HepG2 (cell line): ENCODE measurements around the gene CYTH1. TPM values are rescaled to one million over a fixed set of nuclear protein-coding genes. Genes with fewer than 3 reads are reported as not detected.
A peak's percentile ranks its signal among the peaks of the same experiment; 100 is the strongest.

Source experiments
- ARID2 ChIP-seq: sonication (generic); formaldehyde crosslinking; IDR thresholded peaks from 2 replicates; pipeline ENCODE4 v1.8.1; 2022; ENCODE audit warnings: mild to moderate bottlenecking, missing genetic modification reagents, borderline replicate concordance
- CENPT ChIP-seq: sonication (generic); formaldehyde crosslinking; IDR thresholded peaks from 2 replicates; pipeline ENCODE4 v1.8.0; 2022; ENCODE audit warnings: low read depth, mild to moderate bottlenecking, moderate library complexity, missing genetic modification reagents
- ELF4 ChIP-seq: sonication (generic); formaldehyde crosslinking; IDR thresholded peaks from 2 replicates; pipeline ENCODE4 v1.5.0; 2020; ENCODE audit warnings: missing genetic modification reagents, mild to moderate bottlenecking, moderate library complexity, borderline replicate concordance
- KLF9 ChIP-seq: IDR thresholded peaks from 2 replicates; pipeline ENCODE4 v1.6.1; 2016; ENCODE audit warnings: low read depth
- MEF2D ChIP-seq: sonication (generic); formaldehyde crosslinking; IDR thresholded peaks from 2 replicates; pipeline ENCODE4 v1.5.1; 2020; ENCODE audit warnings: mild to moderate bottlenecking, missing genetic modification reagents
- NFE2L2 ChIP-seq: fragments of 150-350 bp; IDR thresholded peaks from 2 replicates; pipeline ENCODE4 v1.6.1; 2014; ENCODE audit warnings: low read length
- ZC3H13 ChIP-seq: sonication (generic); formaldehyde crosslinking; IDR thresholded peaks from 2 replicates; pipeline ENCODE4 v1.8.1; 2023; ENCODE audit warnings: mild to moderate bottlenecking, missing genetic modification reagents, moderate library complexity
- ZNF329 ChIP-seq: sonication (generic); formaldehyde crosslinking; IDR thresholded peaks from 2 replicates; pipeline ENCODE4 v1.9.0; 2021; ENCODE audit warnings: low read depth, mild to moderate bottlenecking, missing genetic modification reagents
- ZNF660 ChIP-seq: sonication (generic); formaldehyde crosslinking; IDR thresholded peaks from 2 replicates; pipeline ENCODE4 v1.5.1; 2020; ENCODE audit warnings: mild to moderate bottlenecking, low read depth, missing genetic modification reagents, borderline replicate concordance
- polyA plus RNA-seq, 8 experiments: library from polyadenylated mRNA; depleted of rRNA in 3 of 8; stranded (reverse) in 7 of 8; unstranded in 1 of 8; fragments of >200 nt; fragmentation: Illumina TruSeq in 4 of 8; extraction: Trizol in 4 of 8; gene quantifications; 2 replicates each; pipeline versions ENCODE4 v1.2.1 to v1.2.3, GENCODE V29; 2011 to 2016; ENCODE audit warnings: low read depth in 4 of 8, missing spikeins in 1 of 8, mixed read lengths in 1 of 8; ENCODE audit not compliant: insufficient read depth in 1 of 8
- total RNA-seq, 5 experiments: library from RNA; depleted of rRNA; stranded (reverse); fragments of >200 nt; fragmentation: Illumina TruSeq; extraction: Trizol; gene quantifications; 2 replicates each; pipeline ENCODE4 v1.2.3, GENCODE V29; 2016; ENCODE audit warnings: low read depth in 1 of 5
- TF ChIP-seq, protein P1 (sequence below): IDR thresholded peaks from 2 replicates; pipeline ENCODE4 v1.6.1; 2016; ENCODE audit warnings: missing compliant biosample characterization, missing genetic modification reagents, borderline replicate concordance
- TF ChIP-seq, protein P2 (sequence below): sonication (generic); formaldehyde crosslinking; IDR thresholded peaks from 2 replicates; pipeline ENCODE4 v1.4.0; 2020; ENCODE audit warnings: missing genetic modification reagents, borderline replicate concordance
- TF ChIP-seq, protein P3 (sequence below): sonication (generic); formaldehyde crosslinking; IDR thresholded peaks from 2 replicates; pipeline ENCODE4 v1.5.0; 2020; ENCODE audit warnings: mild to moderate bottlenecking, missing genetic modification reagents, borderline replicate concordance
- TF ChIP-seq, protein P4 (sequence below): sonication (generic); formaldehyde crosslinking; IDR thresholded peaks from 2 replicates; pipeline ENCODE4 v1.9.0; 2022; ENCODE audit warnings: missing genetic modification reagents, mild to moderate bottlenecking, borderline replicate concordance

Gene CYTH1
- total and polyA plus RNA-seq, 2 of the 13 experiments (the other 11 are each of a cell fraction or from before 2014, with no cell fraction given) = 20.1 to 48.9 TPM

DNA sequence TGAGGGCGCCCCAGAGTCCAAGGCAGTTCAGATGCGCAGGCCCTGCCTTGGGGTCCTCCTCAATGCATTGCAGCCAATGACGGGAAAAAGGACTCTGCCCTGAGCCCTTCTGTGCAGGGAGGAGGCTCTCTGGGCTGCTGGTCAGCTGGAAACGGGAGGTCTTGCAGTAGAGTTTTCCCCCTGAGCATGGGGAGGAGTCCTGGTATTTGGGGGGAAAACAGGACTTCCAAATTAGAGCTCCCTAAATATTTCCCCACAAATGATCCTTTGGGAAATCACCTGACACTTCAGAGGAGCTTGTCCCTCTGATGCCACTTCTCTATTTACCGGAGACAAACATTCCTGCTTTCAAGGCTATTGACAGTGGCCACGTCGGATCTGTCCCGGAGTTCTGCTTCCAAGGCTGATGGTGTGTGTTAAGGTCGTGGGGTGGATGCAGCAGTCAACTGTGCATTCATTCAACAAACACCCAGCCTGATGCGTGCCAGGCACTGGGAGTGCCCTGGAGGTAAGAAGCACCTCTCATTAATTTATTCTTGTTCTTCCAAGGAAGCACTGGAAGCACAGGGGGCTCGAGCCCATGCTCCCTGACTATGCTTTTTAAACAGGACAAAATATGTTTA, 131.9 kb downstream of the CYTH1 start (continued):
- TF ChIP-seq ARID2 (CRISPR knock-in tag) (no peak; the same call in 1 of the 2 replicates), ELF4 (0 out of 2 replicates have a peak, but pooled peaks have one; percentile 35), CENPT (CRISPR knock-in tag) (no peak), ZNF660 (CRISPR knock-in tag) (no peak), MEF2D (CRISPR knock-in tag) (no peak; the same call in 1 of the 2 replicates), NFE2L2 (no peak), KLF9 (CRISPR knock-in tag) (no peak), ZC3H13 (CRISPR knock-in tag) (peak; percentile 75; the same call in 1 of the 2 replicates), ZNF329 (CRISPR knock-in tag) (no peak)
- TF ChIP-seq, protein P1, sequence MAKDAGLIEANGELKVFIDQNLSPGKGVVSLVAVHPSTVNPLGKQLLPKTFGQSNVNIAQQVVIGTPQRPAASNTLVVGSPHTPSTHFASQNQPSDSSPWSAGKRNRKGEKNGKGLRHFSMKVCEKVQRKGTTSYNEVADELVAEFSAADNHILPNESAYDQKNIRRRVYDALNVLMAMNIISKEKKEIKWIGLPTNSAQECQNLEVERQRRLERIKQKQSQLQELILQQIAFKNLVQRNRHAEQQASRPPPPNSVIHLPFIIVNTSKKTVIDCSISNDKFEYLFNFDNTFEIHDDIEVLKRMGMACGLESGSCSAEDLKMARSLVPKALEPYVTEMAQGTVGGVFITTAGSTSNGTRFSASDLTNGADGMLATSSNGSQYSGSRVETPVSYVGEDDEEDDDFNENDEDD (CRISPR knock-in tag) = peak; percentile 39; the same call in 1 of the 2 replicates
- TF ChIP-seq, protein P2, sequence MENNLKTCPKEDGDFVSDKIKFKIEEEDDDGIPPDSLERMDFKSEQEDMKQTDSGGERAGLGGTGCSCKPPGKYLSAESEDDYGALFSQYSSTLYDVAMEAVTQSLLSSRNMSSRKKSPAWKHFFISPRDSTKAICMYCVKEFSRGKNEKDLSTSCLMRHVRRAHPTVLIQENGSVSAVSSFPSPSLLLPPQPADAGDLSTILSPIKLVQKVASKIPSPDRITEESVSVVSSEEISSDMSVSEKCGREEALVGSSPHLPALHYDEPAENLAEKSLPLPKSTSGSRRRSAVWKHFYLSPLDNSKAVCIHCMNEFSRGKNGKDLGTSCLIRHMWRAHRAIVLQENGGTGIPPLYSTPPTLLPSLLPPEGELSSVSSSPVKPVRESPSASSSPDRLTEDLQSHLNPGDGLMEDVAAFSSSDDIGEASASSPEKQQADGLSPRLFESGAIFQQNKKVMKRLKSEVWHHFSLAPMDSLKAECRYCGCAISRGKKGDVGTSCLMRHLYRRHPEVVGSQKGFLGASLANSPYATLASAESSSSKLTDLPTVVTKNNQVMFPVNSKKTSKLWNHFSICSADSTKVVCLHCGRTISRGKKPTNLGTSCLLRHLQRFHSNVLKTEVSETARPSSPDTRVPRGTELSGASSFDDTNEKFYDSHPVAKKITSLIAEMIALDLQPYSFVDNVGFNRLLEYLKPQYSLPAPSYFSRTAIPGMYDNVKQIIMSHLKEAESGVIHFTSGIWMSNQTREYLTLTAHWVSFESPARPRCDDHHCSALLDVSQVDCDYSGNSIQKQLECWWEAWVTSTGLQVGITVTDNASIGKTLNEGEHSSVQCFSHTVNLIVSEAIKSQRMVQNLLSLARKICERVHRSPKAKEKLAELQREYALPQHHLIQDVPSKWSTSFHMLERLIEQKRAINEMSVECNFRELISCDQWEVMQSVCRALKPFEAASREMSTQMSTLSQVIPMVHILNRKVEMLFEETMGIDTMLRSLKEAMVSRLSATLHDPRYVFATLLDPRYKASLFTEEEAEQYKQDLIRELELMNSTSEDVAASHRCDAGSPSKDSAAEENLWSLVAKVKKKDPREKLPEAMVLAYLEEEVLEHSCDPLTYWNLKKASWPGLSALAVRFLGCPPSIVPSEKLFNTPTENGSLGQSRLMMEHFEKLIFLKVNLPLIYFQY (CRISPR knock-in tag) = peak; percentile 52; the same call in 1 of the 2 replicates
- TF ChIP-seq, protein P3, sequence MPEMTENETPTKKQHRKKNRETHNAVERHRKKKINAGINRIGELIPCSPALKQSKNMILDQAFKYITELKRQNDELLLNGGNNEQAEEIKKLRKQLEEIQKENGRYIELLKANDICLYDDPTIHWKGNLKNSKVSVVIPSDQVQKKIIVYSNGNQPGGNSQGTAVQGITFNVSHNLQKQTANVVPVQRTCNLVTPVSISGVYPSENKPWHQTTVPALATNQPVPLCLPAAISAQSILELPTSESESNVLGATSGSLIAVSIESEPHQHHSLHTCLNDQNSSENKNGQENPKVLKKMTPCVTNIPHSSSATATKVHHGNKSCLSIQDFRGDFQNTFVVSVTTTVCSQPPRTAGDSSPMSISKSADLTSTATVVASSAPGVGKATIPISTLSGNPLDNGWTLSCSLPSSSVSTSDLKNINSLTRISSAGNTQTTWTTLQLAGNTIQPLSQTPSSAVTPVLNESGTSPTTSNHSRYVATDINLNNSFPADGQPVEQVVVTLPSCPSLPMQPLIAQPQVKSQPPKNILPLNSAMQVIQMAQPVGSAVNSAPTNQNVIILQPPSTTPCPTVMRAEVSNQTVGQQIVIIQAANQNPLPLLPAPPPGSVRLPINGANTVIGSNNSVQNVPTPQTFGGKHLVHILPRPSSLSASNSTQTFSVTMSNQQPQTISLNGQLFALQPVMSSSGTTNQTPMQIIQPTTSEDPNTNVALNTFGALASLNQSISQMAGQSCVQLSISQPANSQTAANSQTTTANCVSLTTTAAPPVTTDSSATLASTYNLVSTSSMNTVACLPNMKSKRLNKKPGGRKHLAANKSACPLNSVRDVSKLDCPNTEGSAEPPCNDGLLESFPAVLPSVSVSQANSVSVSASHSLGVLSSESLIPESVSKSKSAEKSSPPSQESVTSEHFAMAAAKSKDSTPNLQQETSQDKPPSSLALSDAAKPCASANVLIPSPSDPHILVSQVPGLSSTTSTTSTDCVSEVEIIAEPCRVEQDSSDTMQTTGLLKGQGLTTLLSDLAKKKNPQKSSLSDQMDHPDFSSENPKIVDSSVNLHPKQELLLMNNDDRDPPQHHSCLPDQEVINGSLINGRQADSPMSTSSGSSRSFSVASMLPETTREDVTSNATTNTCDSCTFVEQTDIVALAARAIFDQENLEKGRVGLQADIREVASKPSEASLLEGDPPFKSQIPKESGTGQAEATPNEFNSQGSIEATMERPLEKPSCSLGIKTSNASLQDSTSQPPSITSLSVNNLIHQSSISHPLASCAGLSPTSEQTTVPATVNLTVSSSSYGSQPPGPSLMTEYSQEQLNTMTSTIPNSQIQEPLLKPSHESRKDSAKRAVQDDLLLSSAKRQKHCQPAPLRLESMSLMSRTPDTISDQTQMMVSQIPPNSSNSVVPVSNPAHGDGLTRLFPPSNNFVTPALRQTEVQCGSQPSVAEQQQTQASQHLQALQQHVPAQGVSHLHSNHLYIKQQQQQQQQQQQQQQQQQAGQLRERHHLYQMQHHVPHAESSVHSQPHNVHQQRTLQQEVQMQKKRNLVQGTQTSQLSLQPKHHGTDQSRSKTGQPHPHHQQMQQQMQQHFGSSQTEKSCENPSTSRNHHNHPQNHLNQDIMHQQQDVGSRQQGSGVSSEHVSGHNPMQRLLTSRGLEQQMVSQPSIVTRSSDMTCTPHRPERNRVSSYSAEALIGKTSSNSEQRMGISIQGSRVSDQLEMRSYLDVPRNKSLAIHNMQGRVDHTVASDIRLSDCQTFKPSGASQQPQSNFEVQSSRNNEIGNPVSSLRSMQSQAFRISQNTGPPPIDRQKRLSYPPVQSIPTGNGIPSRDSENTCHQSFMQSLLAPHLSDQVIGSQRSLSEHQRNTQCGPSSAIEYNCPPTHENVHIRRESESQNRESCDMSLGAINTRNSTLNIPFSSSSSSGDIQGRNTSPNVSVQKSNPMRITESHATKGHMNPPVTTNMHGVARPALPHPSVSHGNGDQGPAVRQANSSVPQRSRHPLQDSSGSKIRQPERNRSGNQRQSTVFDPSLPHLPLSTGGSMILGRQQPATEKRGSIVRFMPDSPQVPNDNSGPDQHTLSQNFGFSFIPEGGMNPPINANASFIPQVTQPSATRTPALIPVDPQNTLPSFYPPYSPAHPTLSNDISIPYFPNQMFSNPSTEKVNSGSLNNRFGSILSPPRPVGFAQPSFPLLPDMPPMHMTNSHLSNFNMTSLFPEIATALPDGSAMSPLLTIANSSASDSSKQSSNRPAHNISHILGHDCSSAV (CRISPR knock-in tag) = no peak
- TF ChIP-seq, protein P4, sequence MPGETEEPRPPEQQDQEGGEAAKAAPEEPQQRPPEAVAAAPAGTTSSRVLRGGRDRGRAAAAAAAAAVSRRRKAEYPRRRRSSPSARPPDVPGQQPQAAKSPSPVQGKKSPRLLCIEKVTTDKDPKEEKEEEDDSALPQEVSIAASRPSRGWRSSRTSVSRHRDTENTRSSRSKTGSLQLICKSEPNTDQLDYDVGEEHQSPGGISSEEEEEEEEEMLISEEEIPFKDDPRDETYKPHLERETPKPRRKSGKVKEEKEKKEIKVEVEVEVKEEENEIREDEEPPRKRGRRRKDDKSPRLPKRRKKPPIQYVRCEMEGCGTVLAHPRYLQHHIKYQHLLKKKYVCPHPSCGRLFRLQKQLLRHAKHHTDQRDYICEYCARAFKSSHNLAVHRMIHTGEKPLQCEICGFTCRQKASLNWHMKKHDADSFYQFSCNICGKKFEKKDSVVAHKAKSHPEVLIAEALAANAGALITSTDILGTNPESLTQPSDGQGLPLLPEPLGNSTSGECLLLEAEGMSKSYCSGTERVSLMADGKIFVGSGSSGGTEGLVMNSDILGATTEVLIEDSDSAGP = peak; percentile 79
